WTC11 (cell line): ENCODE results near the gene NOC3L. TPM values are rescaled to one million over a fixed set of nuclear protein-coding genes. Genes with fewer than 3 reads are reported as not detected.

ENCODE experiments used
- ATAC-seq: fragments of 200-7000 bp; cut with Tn5 transposase; 2 replicates; pipeline ENCODE4 v1.10.0; 2021; ENCODE audit warnings: mild to moderate bottlenecking, moderate library complexity
- CTCF ChIA-PET: fragments of 300-600 bp; sonication (Branson Sonifier 250); formaldehyde crosslinking; loops from one replicate; lab custom pipeline; 2021; ENCODE audit warnings: antibody characterized with exemption; lab: Charles Lee
- POLR2A ChIA-PET: fragments of 350-600 bp; sonication (Branson Sonifier 250); formaldehyde crosslinking; loops from one replicate; lab custom pipeline; 2021; ENCODE audit warnings: antibody characterized with exemption; lab: Charles Lee
- DNase-seq: peaks from one replicate; pipeline ENCODE4 v3.0.0; 2021; ENCODE audit warnings: low spot score
- H3K27ac Mint-ChIP-seq: 2 replicates; pipeline ENCODE4 v1.8.0; 2021; ENCODE audit warnings: mixed read lengths
- H3K27me3 Mint-ChIP-seq: 2 replicates; pipeline ENCODE4 v1.8.0; 2021; ENCODE audit warnings: low read depth, mild to moderate bottlenecking, moderate library complexity, mixed read lengths
- H3K36me3 Mint-ChIP-seq: 2 replicates; pipeline ENCODE4 v1.8.0; 2021; ENCODE audit warnings: mixed read lengths
- H3K4me1 Mint-ChIP-seq: 2 replicates; pipeline ENCODE4 v1.8.0; 2022; ENCODE audit warnings: mixed read lengths
- H3K4me3 Mint-ChIP-seq: 2 replicates; pipeline ENCODE4 v1.8.0; 2021; ENCODE audit warnings: mild to moderate bottlenecking, moderate library complexity, mixed read lengths
- H3K9me3 Mint-ChIP-seq: 2 replicates; pipeline ENCODE4 v1.8.0; 2021; ENCODE audit warnings: mixed read lengths
- AR ChIP-seq: fragments of 250-450 bp; sonication (Bioruptor Pico); IDR thresholded peaks from 2 replicates; pipeline ENCODE4 v1.9.0; 2021; ENCODE audit warnings: mild to moderate bottlenecking
- CTCF ChIP-seq: fragments of 200-600 bp; IDR thresholded peaks from 2 replicates; pipeline ENCODE4 v1.8.0; 2022; ENCODE audit warnings: antibody characterized with exemption
- E2F1 ChIP-seq: sonication (generic); formaldehyde crosslinking; IDR thresholded peaks from 2 replicates; pipeline ENCODE4 v1.8.0; 2022; ENCODE audit warnings: mild to moderate bottlenecking, missing genetic modification reagents
- GRHL2 ChIP-seq: fragments of 250-450 bp; sonication (Bioruptor Pico); IDR thresholded peaks from 2 replicates; pipeline ENCODE4 v1.8.0; 2022; ENCODE audit warnings: mild to moderate bottlenecking, moderate library complexity; ENCODE audit not compliant: insufficient replicate concordance, severe bottlenecking
- GTF2I ChIP-seq: fragments of 250-450 bp; sonication (Bioruptor Pico); conservative IDR thresholded peaks from 2 replicates; pipeline ENCODE4 v1.4.0; 2021; ENCODE audit warnings: mild to moderate bottlenecking
- MLX ChIP-seq: sonication (generic); formaldehyde crosslinking; IDR thresholded peaks from 2 replicates; pipeline ENCODE4 v1.8.1; 2023; ENCODE audit warnings: mild to moderate bottlenecking, missing genetic modification reagents, moderate library complexity
- RELA ChIP-seq: sonication (generic); formaldehyde crosslinking; IDR thresholded peaks from 2 replicates; pipeline ENCODE4 v1.8.1; 2022; ENCODE audit warnings: missing genetic modification reagents, mild to moderate bottlenecking, borderline replicate concordance
- SMAD3 ChIP-seq: sonication (generic); formaldehyde crosslinking; IDR thresholded peaks from 2 replicates; pipeline ENCODE4 v1.8.0; 2022; ENCODE audit warnings: missing genetic modification reagents, mild to moderate bottlenecking, borderline replicate concordance
- SMAD4 ChIP-seq: sonication (generic); formaldehyde crosslinking; IDR thresholded peaks from 2 replicates; pipeline ENCODE4 v1.8.0; 2022; ENCODE audit warnings: mild to moderate bottlenecking, missing genetic modification reagents
- TCF7 ChIP-seq: sonication (generic); formaldehyde crosslinking; IDR thresholded peaks from 2 replicates; pipeline ENCODE4 v1.8.0; 2022; ENCODE audit warnings: mild to moderate bottlenecking, low read depth, missing genetic modification reagents, moderate library complexity
- TP53 ChIP-seq: sonication (generic); formaldehyde crosslinking; IDR thresholded peaks from 2 replicates; pipeline ENCODE4 v1.8.1; 2023; ENCODE audit warnings: mild to moderate bottlenecking, missing genetic modification reagents
- ZNF232 ChIP-seq: sonication (generic); formaldehyde crosslinking; IDR thresholded peaks from 2 replicates; pipeline ENCODE4 v1.8.0; 2022; ENCODE audit warnings: mild to moderate bottlenecking, missing genetic modification reagents
- ZNF263 ChIP-seq: sonication (generic); formaldehyde crosslinking; IDR thresholded peaks from 2 replicates; pipeline ENCODE4 v1.8.1; 2022; ENCODE audit warnings: low read depth, mild to moderate bottlenecking, moderate library complexity, missing genetic modification reagents
- ZNF512 ChIP-seq: sonication (generic); formaldehyde crosslinking; IDR thresholded peaks from 2 replicates; pipeline ENCODE4 v1.8.1; 2022; ENCODE audit warnings: missing genetic modification reagents, borderline replicate concordance
- total RNA-seq: library from RNA; stranded (reverse); gene quantifications from 3 replicates; pipeline ENCODE4 v1.2.3, GENCODE V29; 2021
- TF ChIP-seq, protein P1 (sequence below): sonication (generic); formaldehyde crosslinking; IDR thresholded peaks from 2 replicates; pipeline ENCODE4 v1.8.1; 2023; ENCODE audit warnings: mild to moderate bottlenecking, missing genetic modification reagents, moderate library complexity
- TF ChIP-seq, protein P2 (sequence below): sonication (generic); formaldehyde crosslinking; IDR thresholded peaks from 2 replicates; pipeline ENCODE4 v1.8.0; 2022; ENCODE audit warnings: missing genetic modification reagents
- TF ChIP-seq, protein P3 (sequence below): sonication (generic); formaldehyde crosslinking; IDR thresholded peaks from 2 replicates; pipeline ENCODE4 v1.8.1; 2023; ENCODE audit warnings: mild to moderate bottlenecking, missing genetic modification reagents, borderline replicate concordance

The NOC3L gene
- total RNA-seq, 1 experiment from 2014 or later = 26.1 TPM

GRCh38 chr10:94299417-94299816 lies 63.3 kb downstream of the NOC3L start (continued):
- TF ChIP-seq AR (CRISPR knock-in tag) = no peak

- ATAC-seq = no peak
- ChIA-PET CTCF (no interaction called here), POLR2A (no interaction called here)
- no peaks in the 10 kb centered on the region for H3K36me3 Mint-ChIP-seq
- peaks cover 3% of the 10 kb centered on the region for H3K4me1 Mint-ChIP-seq
- H3K27me3 Mint-ChIP-seq = no peaks in the 10 kb centered on the region; the same call in 1 of the 2 replicates
- H3K4me3 Mint-ChIP-seq = no peak overlapping the region
- DNase-seq = no peak
- no peak overlapping the region for H3K27ac Mint-ChIP-seq
- peaks cover 3% of the 10 kb centered on the region; the same call in 1 of the 2 replicates for H3K9me3 Mint-ChIP-seq
- TF ChIP-seq, protein P1, sequence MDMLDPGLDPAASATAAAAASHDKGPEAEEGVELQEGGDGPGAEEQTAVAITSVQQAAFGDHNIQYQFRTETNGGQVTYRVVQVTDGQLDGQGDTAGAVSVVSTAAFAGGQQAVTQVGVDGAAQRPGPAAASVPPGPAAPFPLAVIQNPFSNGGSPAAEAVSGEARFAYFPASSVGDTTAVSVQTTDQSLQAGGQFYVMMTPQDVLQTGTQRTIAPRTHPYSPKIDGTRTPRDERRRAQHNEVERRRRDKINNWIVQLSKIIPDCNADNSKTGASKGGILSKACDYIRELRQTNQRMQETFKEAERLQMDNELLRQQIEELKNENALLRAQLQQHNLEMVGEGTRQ (CRISPR knock-in tag) = no peak
- TF ChIP-seq, protein P2, sequence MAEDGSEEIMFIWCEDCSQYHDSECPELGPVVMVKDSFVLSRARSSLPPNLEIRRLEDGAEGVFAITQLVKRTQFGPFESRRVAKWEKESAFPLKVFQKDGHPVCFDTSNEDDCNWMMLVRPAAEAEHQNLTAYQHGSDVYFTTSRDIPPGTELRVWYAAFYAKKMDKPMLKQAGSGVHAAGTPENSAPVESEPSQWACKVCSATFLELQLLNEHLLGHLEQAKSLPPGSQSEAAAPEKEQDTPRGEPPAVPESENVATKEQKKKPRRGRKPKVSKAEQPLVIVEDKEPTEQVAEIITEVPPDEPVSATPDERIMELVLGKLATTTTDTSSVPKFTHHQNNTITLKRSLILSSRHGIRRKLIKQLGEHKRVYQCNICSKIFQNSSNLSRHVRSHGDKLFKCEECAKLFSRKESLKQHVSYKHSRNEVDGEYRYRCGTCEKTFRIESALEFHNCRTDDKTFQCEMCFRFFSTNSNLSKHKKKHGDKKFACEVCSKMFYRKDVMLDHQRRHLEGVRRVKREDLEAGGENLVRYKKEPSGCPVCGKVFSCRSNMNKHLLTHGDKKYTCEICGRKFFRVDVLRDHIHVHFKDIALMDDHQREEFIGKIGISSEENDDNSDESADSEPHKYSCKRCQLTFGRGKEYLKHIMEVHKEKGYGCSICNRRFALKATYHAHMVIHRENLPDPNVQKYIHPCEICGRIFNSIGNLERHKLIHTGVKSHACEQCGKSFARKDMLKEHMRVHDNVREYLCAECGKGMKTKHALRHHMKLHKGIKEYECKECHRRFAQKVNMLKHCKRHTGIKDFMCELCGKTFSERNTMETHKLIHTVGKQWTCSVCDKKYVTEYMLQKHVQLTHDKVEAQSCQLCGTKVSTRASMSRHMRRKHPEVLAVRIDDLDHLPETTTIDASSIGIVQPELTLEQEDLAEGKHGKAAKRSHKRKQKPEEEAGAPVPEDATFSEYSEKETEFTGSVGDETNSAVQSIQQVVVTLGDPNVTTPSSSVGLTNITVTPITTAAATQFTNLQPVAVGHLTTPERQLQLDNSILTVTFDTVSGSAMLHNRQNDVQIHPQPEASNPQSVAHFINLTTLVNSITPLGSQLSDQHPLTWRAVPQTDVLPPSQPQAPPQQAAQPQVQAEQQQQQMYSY (CRISPR knock-in tag) = no peak
- no peak for TF ChIP-seq ZNF232
- no peak for TF ChIP-seq SMAD4
- TF ChIP-seq, protein P3, sequence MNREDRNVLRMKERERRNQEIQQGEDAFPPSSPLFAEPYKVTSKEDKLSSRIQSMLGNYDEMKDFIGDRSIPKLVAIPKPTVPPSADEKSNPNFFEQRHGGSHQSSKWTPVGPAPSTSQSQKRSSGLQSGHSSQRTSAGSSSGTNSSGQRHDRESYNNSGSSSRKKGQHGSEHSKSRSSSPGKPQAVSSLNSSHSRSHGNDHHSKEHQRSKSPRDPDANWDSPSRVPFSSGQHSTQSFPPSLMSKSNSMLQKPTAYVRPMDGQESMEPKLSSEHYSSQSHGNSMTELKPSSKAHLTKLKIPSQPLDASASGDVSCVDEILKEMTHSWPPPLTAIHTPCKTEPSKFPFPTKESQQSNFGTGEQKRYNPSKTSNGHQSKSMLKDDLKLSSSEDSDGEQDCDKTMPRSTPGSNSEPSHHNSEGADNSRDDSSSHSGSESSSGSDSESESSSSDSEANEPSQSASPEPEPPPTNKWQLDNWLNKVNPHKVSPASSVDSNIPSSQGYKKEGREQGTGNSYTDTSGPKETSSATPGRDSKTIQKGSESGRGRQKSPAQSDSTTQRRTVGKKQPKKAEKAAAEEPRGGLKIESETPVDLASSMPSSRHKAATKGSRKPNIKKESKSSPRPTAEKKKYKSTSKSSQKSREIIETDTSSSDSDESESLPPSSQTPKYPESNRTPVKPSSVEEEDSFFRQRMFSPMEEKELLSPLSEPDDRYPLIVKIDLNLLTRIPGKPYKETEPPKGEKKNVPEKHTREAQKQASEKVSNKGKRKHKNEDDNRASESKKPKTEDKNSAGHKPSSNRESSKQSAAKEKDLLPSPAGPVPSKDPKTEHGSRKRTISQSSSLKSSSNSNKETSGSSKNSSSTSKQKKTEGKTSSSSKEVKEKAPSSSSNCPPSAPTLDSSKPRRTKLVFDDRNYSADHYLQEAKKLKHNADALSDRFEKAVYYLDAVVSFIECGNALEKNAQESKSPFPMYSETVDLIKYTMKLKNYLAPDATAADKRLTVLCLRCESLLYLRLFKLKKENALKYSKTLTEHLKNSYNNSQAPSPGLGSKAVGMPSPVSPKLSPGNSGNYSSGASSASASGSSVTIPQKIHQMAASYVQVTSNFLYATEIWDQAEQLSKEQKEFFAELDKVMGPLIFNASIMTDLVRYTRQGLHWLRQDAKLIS (CRISPR knock-in tag) = no peak
- no peak for TF ChIP-seq MLX (CRISPR knock-in tag)
- TF ChIP-seq TCF7 (CRISPR knock-in tag) = no peak
- TF ChIP-seq ZNF263 (CRISPR knock-in tag) = no peak
- TF ChIP-seq ZNF512 (CRISPR knock-in tag) = no peak
- no peak for TF ChIP-seq E2F1 (CRISPR knock-in tag)
- no peak for TF ChIP-seq RELA (CRISPR knock-in tag)
- no peak for TF ChIP-seq GRHL2 (CRISPR knock-in tag)
- TF ChIP-seq CTCF = no peak
- no peak for TF ChIP-seq GTF2I (CRISPR knock-in tag)
- no peak for TF ChIP-seq SMAD3 (CRISPR knock-in tag)
- no peak for TF ChIP-seq TP53
These were observed 68.6 kb downstream of the NOC3L start for GRCh38 chr10:94294168-94294567.
